SK-N-DZ (cell line): ENCODE measurements around the gene QSER1.
"Not testable (repeated sequence)": the region's sequence is repeated elsewhere in the genome, so short reads cannot be mapped to it uniquely, and the experiment has no call there.

Source experiments
- DNase-seq: peaks from one replicate; pipeline ENCODE4 v3.0.0-alpha.2; 2015; ENCODE audit warnings: low spot score

QSER1 gene

DNA sequence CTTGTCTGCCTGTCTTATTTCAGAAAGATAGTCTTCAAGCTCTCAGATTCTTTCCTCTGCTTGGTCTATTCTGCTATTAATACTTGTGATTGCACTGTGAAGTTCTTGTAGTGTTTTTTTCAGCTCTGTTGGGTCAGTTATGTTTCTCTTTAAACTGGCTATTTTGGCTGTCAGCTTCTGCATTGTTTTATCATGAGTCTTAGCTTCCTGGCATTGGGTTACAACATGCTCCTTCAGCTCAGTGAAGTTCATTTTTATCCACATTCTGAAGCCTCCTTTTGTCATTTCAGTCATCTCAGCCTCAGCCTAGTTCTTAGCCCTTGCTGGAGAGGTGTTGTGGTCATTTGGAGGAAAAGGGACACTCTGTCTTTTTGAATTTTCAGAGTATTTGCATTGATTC, 107.6 kb downstream of the QSER1 start:
- no peak for DNase-seq

DNA sequence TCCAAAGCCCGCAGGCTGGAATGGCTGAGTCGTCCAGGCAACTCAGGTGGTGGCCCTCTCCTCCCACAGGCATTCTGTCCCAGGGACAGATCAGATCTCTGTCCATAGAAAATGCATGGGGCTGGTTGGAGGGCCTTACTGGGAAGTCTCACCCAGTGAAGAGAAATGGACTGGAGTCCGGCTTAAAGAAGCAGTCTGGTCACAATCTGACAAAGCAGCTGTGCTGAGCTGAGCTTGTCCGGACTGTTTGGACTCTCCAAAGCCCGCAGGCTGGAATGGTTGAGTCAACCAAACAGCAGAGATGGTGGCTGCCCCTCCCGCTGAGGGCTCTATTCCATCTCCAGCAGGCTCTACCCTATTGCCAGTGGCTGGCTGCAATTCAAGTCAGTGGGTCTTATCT, 108.7 kb downstream of the QSER1 start:
- DNase-seq, result no peak

- no peak for DNase-seq
Observed at GRCh38 chr11:33001751-33002542, 109.3 kb downstream of the QSER1 start.

GRCh38 chr11:33005175-33005574, 112.6 kb downstream of the QSER1 start:
- DNase-seq, result no peak

DNA sequence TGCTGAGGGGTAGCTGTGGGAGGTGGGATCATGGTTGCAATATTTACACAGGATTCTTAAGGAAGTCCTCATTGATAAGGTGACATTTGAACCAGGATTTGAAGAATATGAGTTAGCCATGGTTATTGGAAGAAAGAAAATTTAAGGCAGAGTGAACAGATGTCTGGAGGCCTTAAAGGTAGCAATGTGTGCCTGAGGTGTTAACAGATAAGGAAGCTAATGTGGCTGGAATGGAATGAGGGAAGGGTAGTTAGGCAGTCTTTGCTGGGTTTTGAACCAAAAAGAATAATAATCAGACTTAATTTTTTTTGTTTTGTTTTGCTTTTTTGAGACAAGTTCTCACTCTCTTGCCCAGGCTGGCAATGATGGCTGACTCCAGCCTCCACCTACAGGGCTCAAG, 113.4 kb downstream of the QSER1 start:
- DNase-seq, result no peak

GRCh38 chr11:33013755-33014154, 121.1 kb downstream of the QSER1 start:
- no peak for DNase-seq

GRCh38 chr11:33015621-33016551, 123.3 kb downstream of the QSER1 start, which contains the start of gene DEPDC7:
TSS of gene DEPDC7 (plus strand) at chr11:33015878. CDS start at chr11:33015956, 78 bp downstream.
- peak; percentile 90 for DNase-seq

DNA sequence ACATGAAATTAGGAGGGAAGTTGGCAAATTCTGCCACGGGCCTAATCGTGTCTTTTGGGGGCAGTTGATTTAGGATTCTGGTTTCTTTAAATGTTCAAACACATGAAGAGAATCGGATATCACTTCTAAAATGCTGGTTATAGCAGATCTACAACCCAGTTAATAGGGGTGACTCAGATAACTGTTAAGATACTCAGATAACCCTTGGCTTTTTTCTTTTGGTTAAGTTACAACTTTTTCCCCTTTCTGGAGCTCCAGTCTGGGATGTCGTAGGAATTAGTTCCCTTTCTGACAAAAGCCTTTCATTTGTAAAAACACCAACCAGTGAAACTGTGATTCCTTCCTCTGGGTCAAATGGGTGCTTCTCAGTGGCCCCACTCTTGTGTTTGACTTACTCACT, 124.0 kb downstream of the QSER1 start:
- no peak for DNase-seq

- DNase-seq, result no peak
Observed at GRCh38 chr11:33017478-33017877, 124.9 kb downstream of the QSER1 start.

- no peak for DNase-seq
Observed at GRCh38 chr11:33017965-33018364, 125.4 kb downstream of the QSER1 start.

DNA sequence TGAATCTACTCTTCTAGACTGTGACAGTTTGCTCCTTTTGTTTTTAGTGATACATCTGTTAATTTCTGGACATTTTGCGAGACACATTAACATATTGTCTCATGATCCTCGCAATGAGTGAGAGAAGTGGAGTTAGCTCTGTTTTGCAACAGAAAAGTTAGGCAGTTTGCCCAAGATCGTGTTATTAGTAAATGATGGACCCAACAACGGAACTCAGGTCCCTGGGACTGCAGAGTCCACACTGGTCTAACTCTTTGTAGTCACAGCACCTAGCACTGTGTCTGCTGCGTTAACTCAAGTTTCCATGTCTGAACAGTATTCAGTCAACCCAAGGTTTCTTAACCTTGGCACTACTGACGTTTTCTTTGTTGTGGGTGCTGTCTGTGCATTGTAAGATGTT, 126.2 kb downstream of the QSER1 start:
- DNase-seq, result no peak

- DNase-seq, result no peak
Observed at GRCh38 chr11:33021501-33021900, 128.9 kb downstream of the QSER1 start.

DNA sequence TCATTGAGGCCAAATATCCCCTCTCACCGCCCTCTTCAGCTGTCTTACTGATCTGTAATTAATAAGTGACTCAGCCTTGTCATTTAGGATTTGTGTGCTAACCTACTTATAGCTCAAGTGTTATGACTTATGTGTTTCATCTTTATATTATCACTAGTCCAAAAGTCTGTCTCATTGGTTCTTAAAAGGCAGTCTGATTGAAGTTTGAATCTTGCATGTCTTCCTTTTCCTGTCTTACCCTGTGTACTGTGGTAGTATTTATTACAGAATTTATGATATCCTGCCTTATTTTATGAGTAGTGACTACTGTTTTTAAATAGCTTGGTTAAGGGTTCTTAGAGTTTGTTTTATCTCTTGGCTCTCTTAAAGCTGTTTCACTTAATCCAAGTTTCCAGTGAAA, 129.3 kb downstream of the QSER1 start:
- DNase-seq, result no peak

GRCh38 chr11:33025339-33025722, 132.7 kb downstream of the QSER1 start:
- DNase-seq, result no peak

DNA sequence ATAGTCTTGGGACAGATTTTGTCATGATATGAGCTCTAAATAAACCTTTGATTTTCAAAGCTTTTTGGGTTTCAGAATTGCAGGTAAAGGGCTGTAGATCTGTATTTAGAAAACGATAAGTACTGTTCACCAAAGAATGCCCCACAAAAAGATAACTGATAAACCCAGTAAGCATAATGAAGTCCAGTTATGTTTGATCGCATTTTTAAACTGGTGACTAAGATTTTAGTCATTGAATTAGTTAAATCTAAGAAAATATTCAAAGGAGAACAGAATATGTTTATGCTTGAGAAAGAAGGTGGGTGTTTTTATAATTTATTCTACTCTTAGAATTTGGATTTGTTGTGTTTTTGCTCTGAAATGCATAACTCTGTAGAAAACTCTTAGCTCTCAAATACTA, 134.6 kb downstream of the QSER1 start:
- no peak for DNase-seq

GRCh38 chr11:33027846-33028536, 135.4 kb downstream of the QSER1 start:
- DNase-seq, result no peak

- DNase-seq, result no peak
Observed at GRCh38 chr11:33028537-33028914, 135.9 kb downstream of the QSER1 start.

GRCh38 chr11:33029218-33029617, 136.6 kb downstream of the QSER1 start:
- not testable (repeated sequence) for DNase-seq
